ENCODE results near the gene CERS2. TPM values are rescaled to one million over a fixed set of nuclear protein-coding genes. Genes with fewer than 3 reads are reported as not detected.
A peak's percentile ranks its signal among the peaks of the same experiment; 100 is the strongest.

CERS2 gene
- total and polyA plus RNA-seq, 2 of the 13 experiments (the other 11 are each of a cell fraction or from before 2014, with no cell fraction given) = 269 to 298 TPM

DNA sequence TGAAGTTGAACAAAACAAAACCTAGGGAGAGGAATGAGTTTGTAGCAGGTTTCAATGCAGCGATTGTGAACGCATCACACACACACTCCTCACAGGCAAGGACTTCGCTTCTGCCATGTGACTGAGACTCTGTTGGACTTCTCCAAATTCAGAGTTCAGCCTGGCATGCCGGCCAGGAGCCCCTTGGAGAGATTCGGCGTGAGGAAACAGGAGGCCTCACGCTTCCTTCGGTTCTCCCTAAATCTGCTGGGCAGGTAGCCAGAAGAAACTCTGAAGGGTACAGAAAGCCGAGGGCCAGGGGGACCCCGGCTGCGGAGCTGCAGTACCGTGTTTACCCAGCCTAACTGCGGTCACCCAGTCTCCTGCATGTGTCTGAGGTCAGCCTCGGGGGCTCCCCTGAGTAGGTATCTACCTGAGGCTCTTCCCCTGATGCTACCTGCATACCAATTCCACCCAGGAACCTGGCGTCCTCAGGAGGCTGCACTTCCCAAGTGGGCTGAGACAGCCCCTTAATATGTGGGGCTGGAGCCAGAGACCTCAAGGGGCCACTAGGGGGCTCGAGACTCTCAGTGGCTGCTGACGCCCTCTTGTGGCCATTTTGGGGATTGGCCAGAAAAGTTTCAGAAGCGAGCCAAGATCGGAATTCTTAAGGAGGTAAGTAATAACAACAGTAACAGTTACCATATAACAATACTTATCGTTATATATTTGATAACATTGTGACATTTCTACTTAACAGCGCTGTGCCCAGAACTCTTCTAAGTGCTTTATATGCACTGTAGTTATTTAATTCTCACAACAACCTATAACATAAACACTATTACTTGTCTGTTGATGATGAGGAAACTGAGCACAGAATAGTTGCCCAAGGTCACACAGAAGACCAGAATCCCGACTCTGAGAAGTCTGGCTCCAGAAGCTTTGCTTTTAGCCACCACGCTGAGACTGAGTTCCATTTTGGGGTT, 4.7 kb upstream of the CERS2 start (continued):
- TF ChIP-seq, protein P1, sequence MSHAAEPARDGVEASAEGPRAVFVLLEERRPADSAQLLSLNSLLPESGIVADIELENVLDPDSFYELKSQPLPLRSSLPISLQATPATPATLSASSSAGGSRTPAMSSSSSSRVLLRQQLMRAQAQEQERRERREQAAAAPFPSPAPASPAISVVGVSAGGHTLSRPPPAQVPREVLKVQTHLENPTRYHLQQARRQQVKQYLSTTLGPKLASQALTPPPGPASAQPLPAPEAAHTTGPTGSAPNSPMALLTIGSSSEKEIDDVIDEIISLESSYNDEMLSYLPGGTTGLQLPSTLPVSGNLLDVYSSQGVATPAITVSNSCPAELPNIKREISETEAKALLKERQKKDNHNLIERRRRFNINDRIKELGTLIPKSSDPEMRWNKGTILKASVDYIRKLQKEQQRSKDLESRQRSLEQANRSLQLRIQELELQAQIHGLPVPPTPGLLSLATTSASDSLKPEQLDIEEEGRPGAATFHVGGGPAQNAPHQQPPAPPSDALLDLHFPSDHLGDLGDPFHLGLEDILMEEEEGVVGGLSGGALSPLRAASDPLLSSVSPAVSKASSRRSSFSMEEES (CRISPR knock-in tag; IDR thresholded peaks at IDR 0.05) = no peak; the same call in 1 of the 2 replicates
- TF ChIP-seq, protein P2, sequence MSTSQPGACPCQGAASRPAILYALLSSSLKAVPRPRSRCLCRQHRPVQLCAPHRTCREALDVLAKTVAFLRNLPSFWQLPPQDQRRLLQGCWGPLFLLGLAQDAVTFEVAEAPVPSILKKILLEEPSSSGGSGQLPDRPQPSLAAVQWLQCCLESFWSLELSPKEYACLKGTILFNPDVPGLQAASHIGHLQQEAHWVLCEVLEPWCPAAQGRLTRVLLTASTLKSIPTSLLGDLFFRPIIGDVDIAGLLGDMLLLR (CRISPR knock-in tag; IDR thresholded peaks at IDR 0.05) = 0 out of 2 replicates have a peak, but pooled peaks have one; percentile 49
- TF ChIP-seq ISL2 (CRISPR knock-in tag; IDR thresholded peaks at IDR 0.05) = peak; percentile 54; the same call in 1 of the 2 replicates
- TF ChIP-seq MEIS1 (CRISPR knock-in tag; IDR thresholded peaks at IDR 0.05; ENCODE audit: borderline replicate concordance) = no peak
- TF ChIP-seq SNRNP70 (IDR thresholded peaks at IDR 0.05; ENCODE audit: low read depth, low read length) = no peak
- no peak for TF ChIP-seq FLYWCH1 (CRISPR knock-in tag; IDR thresholded peaks at IDR 0.05)
- TF ChIP-seq KAT7 (CRISPR knock-in tag; IDR thresholded peaks at IDR 0.05; ENCODE audit: borderline replicate concordance) = 0 out of 2 replicates have a peak, but pooled peaks have one; percentile 40
- TF ChIP-seq MTF2 (CRISPR knock-in tag; IDR thresholded peaks at IDR 0.05; ENCODE audit: borderline replicate concordance) = no peak
- TF ChIP-seq EP300 (IDR thresholded peaks at IDR 0.05; ENCODE audit: low read depth in 2 of 2, low read length in 2 of 2) = peak in 1 of 2 experiments; percentile 42; a peak in 1 of 4 replicates
- peak; percentile 22; the same call in 1 of the 2 replicates for TF ChIP-seq EP300 (CRISPR knock-in tag; IDR thresholded peaks at IDR 0.05; ENCODE audit: borderline replicate concordance)
- TF ChIP-seq DPF2 (CRISPR knock-in tag; IDR thresholded peaks at IDR 0.05; ENCODE audit: borderline replicate concordance, low read depth) = no peak
- peak; percentile 38; the same call in 1 of the 2 replicates for TF ChIP-seq SOX5 (CRISPR knock-in tag; IDR thresholded peaks at IDR 0.05; ENCODE audit: borderline replicate concordance)
- peak; percentile 75 for TF ChIP-seq SAP130 (CRISPR knock-in tag; IDR thresholded peaks at IDR 0.05; ENCODE audit: low read depth)
- TF ChIP-seq ZNF441 (CRISPR knock-in tag; IDR thresholded peaks at IDR 0.05; ENCODE audit: borderline replicate concordance) = no peak
- 0 out of 2 replicates have a peak, but pooled peaks have one; percentile 21 for TF ChIP-seq FOXC1 (CRISPR knock-in tag; IDR thresholded peaks at IDR 0.05; ENCODE audit: borderline replicate concordance)
- no peak for TF ChIP-seq ZFP41 (CRISPR knock-in tag; IDR thresholded peaks at IDR 0.05; ENCODE audit: borderline replicate concordance)
- TF ChIP-seq MATR3 (CRISPR knock-in tag; IDR thresholded peaks at IDR 0.05) = no peak
- TF ChIP-seq ZNF44 (CRISPR knock-in tag; IDR thresholded peaks at IDR 0.05) = 0 out of 2 replicates have a peak, but pooled peaks have one; percentile 41
- TF ChIP-seq, protein P3, sequence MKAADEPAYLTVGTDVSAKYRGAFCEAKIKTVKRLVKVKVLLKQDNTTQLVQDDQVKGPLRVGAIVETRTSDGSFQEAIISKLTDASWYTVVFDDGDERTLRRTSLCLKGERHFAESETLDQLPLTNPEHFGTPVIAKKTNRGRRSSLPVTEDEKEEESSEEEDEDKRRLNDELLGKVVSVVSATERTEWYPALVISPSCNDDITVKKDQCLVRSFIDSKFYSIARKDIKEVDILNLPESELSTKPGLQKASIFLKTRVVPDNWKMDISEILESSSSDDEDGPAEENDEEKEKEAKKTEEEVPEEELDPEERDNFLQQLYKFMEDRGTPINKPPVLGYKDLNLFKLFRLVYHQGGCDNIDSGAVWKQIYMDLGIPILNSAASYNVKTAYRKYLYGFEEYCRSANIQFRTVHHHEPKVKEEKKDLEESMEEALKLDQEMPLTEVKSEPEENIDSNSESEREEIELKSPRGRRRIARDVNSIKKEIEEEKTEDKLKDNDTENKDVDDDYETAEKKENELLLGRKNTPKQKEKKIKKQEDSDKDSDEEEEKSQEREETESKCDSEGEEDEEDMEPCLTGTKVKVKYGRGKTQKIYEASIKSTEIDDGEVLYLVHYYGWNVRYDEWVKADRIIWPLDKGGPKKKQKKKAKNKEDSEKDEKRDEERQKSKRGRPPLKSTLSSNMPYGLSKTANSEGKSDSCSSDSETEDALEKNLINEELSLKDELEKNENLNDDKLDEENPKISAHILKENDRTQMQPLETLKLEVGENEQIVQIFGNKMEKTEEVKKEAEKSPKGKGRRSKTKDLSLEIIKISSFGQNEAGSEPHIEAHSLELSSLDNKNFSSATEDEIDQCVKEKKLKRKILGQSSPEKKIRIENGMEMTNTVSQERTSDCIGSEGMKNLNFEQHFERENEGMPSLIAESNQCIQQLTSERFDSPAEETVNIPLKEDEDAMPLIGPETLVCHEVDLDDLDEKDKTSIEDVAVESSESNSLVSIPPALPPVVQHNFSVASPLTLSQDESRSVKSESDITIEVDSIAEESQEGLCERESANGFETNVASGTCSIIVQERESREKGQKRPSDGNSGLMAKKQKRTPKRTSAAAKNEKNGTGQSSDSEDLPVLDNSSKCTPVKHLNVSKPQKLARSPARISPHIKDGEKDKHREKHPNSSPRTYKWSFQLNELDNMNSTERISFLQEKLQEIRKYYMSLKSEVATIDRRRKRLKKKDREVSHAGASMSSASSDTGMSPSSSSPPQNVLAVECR (CRISPR knock-in tag; IDR thresholded peaks at IDR 0.05; ENCODE audit: borderline replicate concordance) = peak; percentile 50; the same call in 1 of the 2 replicates
- TF ChIP-seq, protein P4, sequence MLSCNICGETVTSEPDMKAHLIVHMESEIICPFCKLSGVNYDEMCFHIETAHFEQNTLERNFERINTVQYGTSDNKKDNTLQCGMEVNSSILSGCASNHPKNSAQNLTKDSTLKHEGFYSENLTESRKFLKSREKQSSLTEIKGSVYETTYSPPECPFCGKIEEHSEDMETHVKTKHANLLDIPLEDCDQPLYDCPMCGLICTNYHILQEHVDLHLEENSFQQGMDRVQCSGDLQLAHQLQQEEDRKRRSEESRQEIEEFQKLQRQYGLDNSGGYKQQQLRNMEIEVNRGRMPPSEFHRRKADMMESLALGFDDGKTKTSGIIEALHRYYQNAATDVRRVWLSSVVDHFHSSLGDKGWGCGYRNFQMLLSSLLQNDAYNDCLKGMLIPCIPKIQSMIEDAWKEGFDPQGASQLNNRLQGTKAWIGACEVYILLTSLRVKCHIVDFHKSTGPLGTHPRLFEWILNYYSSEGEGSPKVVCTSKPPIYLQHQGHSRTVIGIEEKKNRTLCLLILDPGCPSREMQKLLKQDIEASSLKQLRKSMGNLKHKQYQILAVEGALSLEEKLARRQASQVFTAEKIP (CRISPR knock-in tag; IDR thresholded peaks at IDR 0.05; ENCODE audit: borderline replicate concordance) = no peak
